ENCODE measurements around the gene EMX2. TPM values are rescaled to one million over a fixed set of nuclear protein-coding genes. Genes with fewer than 3 reads are reported as not detected.
"Not testable (repeated sequence)": the region's sequence is repeated elsewhere in the genome, so short reads cannot be mapped to it uniquely, and the experiment has no call there.

The EMX2 gene
- total RNA-seq (2014; rRNA removed; shearing (Covaris generic)) = not detected in 2 replicates

DNA sequence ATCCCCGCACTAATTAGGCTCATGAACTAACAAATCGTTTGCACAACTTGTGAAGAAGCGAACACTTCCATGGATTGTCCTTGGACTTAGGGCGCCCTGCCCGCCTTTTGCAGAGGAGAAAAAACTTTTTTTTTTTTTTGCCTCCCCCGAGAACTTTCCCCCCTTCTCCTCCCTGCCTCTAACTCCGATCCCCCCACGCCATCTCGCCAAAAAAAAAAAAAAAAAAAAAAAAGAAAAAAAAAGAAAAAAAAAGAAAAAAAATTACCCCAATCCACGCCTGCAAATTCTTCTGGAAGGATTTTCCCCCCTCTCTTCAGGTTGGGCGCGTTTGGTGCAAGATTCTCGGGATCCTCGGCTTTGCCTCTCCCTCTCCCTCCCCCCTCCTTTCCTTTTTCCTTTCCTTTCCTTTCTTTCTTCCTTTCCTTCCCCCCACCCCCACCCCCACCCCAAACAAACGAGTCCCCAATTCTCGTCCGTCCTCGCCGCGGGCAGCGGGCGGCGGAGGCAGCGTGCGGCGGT is at the start of gene EMX2:
Gene EMX2 (plus strand): TSS at position 41 of the 519 bp plus-strand sequence. CDS start 522 bp downstream, outside the sequence.
- Histone ChIP-seq H3K36me3 (replicated peaks; ENCODE audit: control insufficient read depth, insufficient read depth, low read length) (no peaks in the 10 kb centered on the region), H3K27me3 (ENCODE audit: control insufficient read depth, insufficient read depth, low read length) (peaks cover 99% of the 10 kb centered on the region)
- DNase-seq = no peak

DNA sequence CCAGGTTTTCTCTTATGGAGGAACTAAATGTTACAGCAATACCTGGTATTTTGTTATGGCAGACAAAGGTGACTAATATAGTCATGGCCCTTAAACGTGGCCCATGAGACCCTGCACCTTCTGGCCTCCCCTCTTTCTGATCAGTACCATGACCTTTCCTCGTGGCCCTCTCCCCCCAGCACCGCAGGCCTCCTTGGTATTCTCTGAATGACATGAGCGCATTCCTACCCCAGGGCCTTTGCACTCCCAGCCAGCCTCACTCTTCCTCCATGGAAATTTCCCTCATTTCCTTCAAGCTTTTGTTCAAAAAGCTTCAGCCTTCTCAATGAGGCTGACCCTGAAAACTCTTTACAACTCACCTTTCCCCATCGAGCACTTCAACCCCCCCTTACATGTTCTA is 46.5 kb upstream of the EMX2 start:
- Histone ChIP-seq H3K27me3 (ENCODE audit: control insufficient read depth, insufficient read depth, low read length) (peaks cover 2% of the 10 kb centered on the region; the same call in 1 of the 2 replicates), H3K4me3 (ENCODE audit: insufficient read depth, low read depth, low read length) (no peak overlapping the region), H3K36me3 (replicated peaks; ENCODE audit: control insufficient read depth, insufficient read depth, low read length) (no peaks in the 10 kb centered on the region)
- DNase-seq = no peak

More for the DNA sequence above, at the start of gene EMX2:
- peak within 1 kb of the TSS; percentile 30 for H3K4me3 ChIP-seq (ENCODE audit: insufficient read depth, low read depth, low read length)

DNA sequence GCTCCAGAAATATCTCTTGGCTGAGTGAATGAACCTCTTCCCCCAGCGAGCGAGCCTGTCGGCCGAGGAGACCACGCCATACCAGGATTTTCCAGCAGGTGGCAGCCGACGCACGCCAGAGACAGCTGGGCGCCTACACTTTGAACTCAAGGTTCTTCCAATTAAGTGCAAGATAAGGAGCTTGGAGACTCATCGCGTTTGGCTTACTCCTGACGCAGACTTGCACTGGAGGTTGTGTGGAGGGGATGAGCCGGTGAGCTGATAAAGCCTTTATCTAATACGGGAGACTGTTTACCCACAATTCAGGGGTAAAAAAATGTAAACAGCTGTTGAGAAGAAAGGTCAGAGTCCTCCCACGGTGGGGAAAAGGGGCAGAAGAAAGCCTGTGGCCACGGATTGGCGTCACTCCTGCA is 45.9 kb upstream of the EMX2 start:
- Histone ChIP-seq H3K27me3 (ENCODE audit: control insufficient read depth, insufficient read depth, low read length) (peaks cover 2% of the 10 kb centered on the region; the same call in 1 of the 2 replicates), H3K4me3 (ENCODE audit: insufficient read depth, low read depth, low read length) (no peak overlapping the region), H3K36me3 (replicated peaks; ENCODE audit: control insufficient read depth, insufficient read depth, low read length) (no peaks in the 10 kb centered on the region)
- peak; percentile 84 for DNase-seq

DNA sequence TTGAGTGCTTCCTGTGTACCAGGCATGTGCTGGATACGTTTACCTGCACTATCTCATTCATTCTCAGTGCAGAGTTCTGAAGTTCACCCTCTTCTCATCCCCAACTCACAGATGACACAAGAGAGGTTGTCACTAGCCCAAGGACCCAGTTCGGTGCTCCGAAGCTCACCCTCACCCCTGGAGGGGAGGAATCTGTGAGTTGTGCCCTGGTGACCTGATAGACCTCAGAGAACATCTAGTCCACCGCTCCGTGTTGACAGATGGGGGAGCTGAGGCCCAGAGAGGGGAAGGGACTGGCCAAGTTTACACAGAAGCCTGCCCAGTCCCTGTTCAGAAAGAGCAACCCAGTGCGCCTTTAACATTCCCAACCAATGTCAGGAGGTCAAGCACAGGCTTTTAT is 44.8 kb upstream of the EMX2 start:
- Histone ChIP-seq H3K36me3 (replicated peaks; ENCODE audit: control insufficient read depth, insufficient read depth, low read length) (no peaks in the 10 kb centered on the region), H3K4me3 (ENCODE audit: insufficient read depth, low read depth, low read length) (no peak overlapping the region), H3K27me3 (ENCODE audit: control insufficient read depth, insufficient read depth, low read length) (peaks cover 2% of the 10 kb centered on the region)
- DNase-seq = no peak

DNA sequence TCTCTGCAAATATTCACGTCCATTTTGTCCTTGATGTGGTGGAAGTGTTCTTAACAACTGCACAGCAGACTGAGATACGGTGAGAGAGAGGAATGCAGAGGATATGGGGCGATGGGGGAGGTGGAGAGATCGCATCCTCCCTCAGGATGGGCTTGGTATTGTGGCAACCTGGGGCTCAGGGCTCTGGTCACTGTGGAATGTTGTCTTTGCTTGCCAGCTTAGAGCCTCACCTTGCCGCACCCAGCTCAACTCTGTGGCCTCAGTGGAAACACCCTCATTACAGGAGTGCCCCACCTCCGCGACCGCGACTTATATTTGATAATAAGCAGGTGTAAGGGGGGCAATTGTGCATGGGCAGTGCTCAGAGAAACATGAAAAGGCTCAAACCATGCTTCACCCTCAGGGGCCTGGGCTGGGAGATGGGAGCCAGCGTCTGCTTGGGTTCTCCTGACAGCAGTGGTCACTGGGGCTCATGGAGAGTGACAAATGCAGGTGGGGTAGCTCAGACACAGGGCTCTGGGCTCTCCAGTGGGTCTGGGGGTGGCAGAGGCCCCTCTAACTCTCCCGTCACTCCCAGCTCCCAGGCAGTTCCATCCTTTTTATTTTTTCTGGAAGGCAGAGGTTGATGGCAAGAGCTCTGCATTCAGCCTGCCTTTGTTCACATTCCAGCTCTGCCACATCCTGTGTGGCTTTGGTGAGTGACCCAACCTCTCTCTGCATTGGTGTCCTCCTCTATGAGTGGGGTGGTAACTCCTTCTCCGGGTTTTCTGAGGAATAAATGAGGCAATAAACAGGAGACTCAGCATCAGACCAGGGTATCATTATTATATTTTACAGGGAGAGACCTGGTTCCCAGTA is 43.1 kb upstream of the EMX2 start:
- Histone ChIP-seq H3K36me3 (replicated peaks; ENCODE audit: control insufficient read depth, insufficient read depth, low read length) (no peaks in the 10 kb centered on the region), H3K27me3 (ENCODE audit: control insufficient read depth, insufficient read depth, low read length) (peaks cover 2% of the 10 kb centered on the region), H3K4me3 (ENCODE audit: insufficient read depth, low read depth, low read length) (no peak overlapping the region)
- peak; percentile 48 for DNase-seq

DNA sequence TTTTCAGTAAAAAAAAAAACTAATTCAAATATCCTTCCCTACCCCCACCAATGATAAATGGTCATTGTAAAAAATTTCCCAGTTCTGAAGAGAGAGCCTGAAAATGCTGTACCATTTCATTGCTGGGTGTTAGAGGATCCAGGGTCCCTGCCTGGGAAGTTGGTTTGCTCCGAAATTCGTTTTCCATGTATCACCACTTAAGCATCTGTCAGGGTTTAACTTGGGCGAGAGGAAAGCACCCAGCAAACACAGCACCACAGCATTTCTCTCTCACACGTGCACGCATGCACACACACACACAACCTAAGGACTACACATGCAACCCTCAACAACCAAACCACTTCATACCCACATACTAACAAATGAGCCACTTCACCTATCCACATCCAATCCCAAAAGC is 42.1 kb upstream of the EMX2 start:
- no peak for DNase-seq
- H3K27me3 ChIP-seq (ENCODE audit: control insufficient read depth, insufficient read depth, low read length) = peaks cover 2% of the 10 kb centered on the region
- no peak overlapping the region for H3K4me3 ChIP-seq (ENCODE audit: insufficient read depth, low read depth, low read length)
- no peaks in the 10 kb centered on the region for H3K36me3 ChIP-seq (replicated peaks; ENCODE audit: control insufficient read depth, insufficient read depth, low read length)

DNA sequence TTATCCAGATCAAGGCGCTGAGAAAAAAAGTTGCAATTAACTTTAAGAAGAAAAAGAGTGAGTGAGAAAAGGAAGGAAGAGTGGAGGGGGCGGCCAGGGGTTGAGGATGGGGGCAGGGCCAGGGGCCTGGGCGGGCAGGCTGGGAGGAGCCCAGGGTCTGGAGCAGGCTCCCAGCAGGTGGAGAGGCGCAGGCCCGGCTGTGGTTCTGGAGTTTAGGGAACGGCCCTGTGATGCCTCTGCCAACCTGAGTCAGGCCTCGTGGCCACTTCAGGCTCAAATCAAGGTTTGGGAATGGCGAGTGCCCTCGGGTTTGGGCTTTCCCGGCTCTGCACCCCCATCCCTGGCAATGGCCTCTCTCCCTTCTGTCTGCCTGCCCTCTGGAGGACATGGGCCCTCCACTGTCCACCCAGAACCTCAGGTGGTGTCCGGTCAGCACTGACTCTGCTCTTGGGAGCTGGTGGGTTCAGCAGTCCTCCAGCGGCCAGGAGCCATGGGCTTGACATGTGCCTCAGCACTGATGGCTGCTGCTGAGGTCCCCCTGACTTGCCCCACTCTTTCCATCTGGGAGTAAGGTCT is 41.0 kb upstream of the EMX2 start:
- Histone ChIP-seq H3K27me3 (ENCODE audit: control insufficient read depth, insufficient read depth, low read length) (peaks cover 2% of the 10 kb centered on the region), H3K36me3 (replicated peaks; ENCODE audit: control insufficient read depth, insufficient read depth, low read length) (no peaks in the 10 kb centered on the region), H3K4me3 (ENCODE audit: insufficient read depth, low read depth, low read length) (no peak overlapping the region)
- DNase-seq = peak; percentile 70

DNA sequence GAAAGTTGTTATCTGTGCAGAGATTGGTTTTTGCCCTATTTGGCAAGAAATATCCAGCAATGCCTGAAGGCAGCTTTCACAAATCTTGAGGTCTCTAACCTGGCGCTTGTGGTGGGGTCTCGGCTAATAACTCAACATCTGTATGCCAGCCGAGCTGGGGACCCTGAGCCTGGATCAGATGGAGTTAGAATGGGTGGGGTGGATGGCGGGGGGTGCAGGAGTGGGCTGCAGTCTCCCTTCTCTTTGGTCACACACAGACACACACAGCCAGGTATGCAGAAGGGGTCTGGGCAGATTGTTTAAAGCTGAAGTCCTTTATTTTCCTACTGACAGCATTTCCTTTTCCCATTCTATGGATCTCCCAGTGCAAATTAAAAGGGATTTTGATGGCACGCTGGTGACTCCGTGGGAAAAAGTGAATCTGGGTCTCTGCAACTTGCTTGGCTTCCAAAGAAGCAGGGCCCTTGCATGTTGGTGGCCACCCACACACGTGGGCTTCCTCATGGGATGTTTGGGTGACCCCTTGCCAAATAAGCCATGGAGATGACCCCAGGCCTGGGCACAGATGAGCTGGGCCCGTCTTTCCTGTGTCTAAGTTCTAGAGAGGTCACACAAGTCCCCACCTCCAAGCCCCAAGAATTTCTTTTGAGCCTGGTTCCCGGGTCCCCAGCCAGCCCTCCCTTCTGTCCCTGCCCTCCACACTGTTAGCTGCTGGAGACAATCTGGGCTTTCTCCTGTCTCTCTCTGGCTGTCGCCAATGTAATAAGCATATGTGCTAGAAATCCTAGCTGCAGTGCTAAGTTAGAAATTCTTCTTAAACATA is 39.9 kb upstream of the EMX2 start:
- no peaks in the 10 kb centered on the region for H3K36me3 ChIP-seq (replicated peaks; ENCODE audit: control insufficient read depth, insufficient read depth, low read length)
- DNase-seq = no peak
- peaks cover 2% of the 10 kb centered on the region for H3K27me3 ChIP-seq (ENCODE audit: control insufficient read depth, insufficient read depth, low read length)

DNA sequence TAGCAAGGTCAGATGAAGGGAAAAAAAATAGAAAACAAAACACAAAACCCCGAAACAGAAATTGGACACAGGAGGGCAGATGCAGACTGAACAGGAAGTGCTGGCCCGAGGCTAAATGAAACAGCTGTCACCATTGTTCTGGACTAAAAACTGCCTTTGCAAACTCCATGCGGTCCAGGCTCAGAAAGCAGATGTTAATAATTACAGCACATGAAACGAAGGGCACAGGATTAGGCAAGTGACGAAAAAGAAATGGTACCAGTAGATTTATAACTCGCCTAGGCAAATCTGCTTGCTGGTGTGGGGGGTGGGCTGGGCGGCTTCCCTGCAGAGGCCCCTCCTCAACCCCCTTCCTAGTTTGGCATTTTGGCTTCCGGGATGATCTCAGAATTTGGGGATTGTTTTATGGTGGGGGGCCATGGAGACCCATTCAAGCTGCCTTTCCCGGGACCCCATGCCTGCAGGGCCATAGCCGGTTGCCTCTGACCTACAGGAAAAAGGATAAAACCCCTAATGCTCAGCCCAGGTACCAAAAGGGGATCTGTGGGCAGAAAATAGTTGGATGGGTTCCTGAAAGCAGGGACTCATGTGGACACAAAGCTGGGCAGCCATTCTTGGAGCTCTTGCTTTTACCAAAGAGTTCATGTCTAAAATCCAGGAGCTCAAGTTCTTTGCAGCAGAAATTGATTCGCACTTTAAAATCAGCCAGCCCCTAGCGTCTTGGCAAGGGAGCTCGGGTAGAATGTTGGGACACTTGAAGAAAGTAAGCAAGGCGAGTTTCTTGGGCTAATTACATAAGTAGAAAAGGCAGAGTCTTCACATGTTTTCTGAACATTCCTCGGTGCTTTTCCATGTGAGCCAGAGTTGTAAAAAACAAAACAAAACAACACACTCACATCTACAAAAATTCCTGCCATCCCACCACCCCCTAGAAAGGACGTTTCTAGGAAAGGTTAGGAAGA is 39.0 kb upstream of the EMX2 start:
- H3K4me3 ChIP-seq (ENCODE audit: insufficient read depth, low read depth, low read length) = no peak overlapping the region
- H3K36me3 ChIP-seq (replicated peaks; ENCODE audit: control insufficient read depth, insufficient read depth, low read length) = no peaks in the 10 kb centered on the region
- DNase-seq = no peak
- H3K27me3 ChIP-seq (ENCODE audit: control insufficient read depth, insufficient read depth, low read length) = no peaks in the 10 kb centered on the region; the same call in 1 of the 2 replicates

More for the DNA sequence above, 39.9 kb upstream of the EMX2 start:
- no peak overlapping the region for H3K4me3 ChIP-seq (ENCODE audit: insufficient read depth, low read depth, low read length)

DNA sequence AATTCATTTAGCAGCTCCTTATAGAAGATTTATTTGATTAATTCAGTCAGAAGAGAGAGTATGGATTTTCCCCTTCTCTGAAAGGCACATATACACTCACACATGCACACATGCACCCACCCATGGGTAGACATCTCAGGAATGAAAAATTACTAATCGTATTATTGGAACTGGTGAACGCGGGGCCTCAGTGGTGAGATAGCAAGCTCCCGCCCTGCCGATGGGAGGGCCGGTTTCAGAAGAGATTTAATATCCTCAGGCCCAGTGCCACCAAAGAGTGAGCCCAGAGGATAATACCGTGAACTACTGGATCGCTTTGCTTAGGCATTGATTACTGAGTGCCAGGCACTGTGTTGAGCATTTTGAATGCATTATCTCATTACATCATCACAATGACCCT is 38.0 kb upstream of the EMX2 start:
- DNase-seq = no peak
- H3K4me3 ChIP-seq (ENCODE audit: insufficient read depth, low read depth, low read length) = no peak overlapping the region
- H3K27me3 ChIP-seq (ENCODE audit: control insufficient read depth, insufficient read depth, low read length) = no peaks in the 10 kb centered on the region; the same call in 1 of the 2 replicates

DNA sequence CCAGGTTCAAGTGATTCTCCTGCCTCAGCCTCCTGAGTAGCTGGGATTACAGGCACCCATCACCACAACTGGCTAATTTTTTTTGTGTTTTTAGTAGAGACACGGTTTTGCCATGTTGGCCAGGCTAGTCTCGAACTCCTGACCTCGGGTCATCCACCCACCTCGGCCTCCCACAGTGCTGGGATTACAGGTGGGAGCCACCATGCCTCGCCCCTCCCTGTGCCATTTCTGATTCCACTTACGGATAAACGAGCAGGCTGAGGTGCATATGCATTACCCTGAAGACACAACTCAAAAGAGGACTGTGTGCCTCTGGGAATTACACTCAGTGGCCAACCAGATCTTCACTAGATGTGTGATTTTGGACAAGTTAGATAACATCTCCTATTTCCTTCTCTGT is 35.5 kb upstream of the EMX2 start:
- H3K27me3 ChIP-seq (ENCODE audit: control insufficient read depth, insufficient read depth, low read length); H3K36me3 ChIP-seq (replicated peaks; ENCODE audit: control insufficient read depth, insufficient read depth, low read length); DNase-seq; H3K4me3 ChIP-seq (ENCODE audit: insufficient read depth, low read depth, low read length): not testable (repeated sequence)

More for the DNA sequence above, 38.0 kb upstream of the EMX2 start:
- H3K36me3 ChIP-seq (replicated peaks; ENCODE audit: control insufficient read depth, insufficient read depth, low read length) = no peaks in the 10 kb centered on the region

DNA sequence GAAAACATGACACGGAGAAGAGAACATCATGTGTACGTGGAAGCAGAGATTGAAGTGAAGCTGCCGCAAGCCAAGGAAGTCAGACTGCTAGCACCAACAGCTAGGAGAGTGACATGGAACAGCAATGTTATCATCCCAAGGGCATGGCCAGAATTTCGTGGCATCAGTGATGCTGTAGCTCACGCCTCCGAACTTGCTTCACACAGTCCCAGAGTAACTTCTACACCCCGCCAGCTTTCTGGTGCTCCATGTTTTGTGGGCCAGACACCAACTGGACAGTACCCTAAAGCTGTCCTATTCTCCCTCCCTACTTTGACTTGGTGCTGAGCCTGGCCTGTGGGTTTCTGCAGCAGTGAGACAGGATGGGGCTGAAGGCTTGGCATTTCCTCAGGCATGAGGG is 33.0 kb upstream of the EMX2 start:
- no peaks in the 10 kb centered on the region; the same call in 1 of the 2 replicates for H3K27me3 ChIP-seq (ENCODE audit: control insufficient read depth, insufficient read depth, low read length)
- H3K36me3 ChIP-seq (replicated peaks; ENCODE audit: control insufficient read depth, insufficient read depth, low read length) = no peaks in the 10 kb centered on the region
- no peak for DNase-seq
- no peak overlapping the region for H3K4me3 ChIP-seq (ENCODE audit: insufficient read depth, low read depth, low read length)

DNA sequence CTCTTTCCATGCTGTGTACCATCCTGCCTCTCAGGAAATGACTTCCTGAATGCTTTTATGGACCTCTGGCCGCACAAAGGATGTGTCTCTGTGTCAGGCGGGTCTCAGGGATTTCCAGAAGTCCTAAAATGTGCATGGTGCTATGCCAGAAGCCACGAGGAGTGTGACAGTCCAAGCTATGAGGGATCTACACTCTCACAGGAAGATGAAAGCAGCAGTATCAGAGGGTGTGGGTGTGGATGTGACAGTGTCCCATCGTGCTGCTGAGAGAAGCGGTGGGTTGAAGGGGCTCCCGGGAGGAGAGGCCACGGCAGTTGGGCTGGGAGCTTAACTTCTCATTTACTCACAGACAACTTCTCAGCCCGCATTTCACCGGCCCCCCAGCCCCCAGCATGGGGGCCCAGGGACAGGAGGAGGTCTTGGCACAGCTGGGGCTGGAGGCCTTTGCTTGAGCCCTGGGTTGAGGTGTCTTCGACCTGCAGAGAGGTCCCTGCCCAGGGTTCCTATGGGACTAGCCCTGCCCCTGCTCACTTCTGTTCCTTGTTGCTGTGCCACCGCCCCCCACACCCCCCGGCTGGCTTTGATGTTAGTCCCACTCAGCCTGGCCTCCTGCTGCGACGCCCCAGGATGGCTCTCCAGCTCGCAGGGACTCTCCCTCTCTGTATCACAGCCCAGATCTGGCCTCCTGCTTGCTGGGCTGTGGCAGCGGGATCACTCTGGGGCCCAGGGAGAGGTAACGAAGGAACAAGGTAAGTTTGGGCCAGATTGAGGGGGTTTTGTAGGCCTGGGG is 30.8 kb upstream of the EMX2 start:
- Histone ChIP-seq H3K27me3 (ENCODE audit: control insufficient read depth, insufficient read depth, low read length) (no peaks in the 10 kb centered on the region; the same call in 1 of the 2 replicates), H3K4me3 (ENCODE audit: insufficient read depth, low read depth, low read length) (no peak overlapping the region), H3K36me3 (replicated peaks; ENCODE audit: control insufficient read depth, insufficient read depth, low read length) (no peaks in the 10 kb centered on the region)
- DNase-seq = no peak

All from H7 (cell line).